Epithelial cell of prostate (primary cell): ENCODE results near the gene C14orf119.

ENCODE experiments used
- DNase-seq: peaks from one replicate; pipeline ENCODE4 v3.0.0-alpha.2; 2011; ENCODE audit warnings: low read depth, low spot score
- H3K27ac ChIP-seq: fragments of 450-650 bp; 2 replicates; pipeline ENCODE4 v1.5.1; 2017; ENCODE audit warnings: mild to moderate bottlenecking

C14orf119 gene

GRCh38 chr14:23142826-23143225, 47.5 kb downstream of the C14orf119 start:
- no peak overlapping the region for H3K27ac ChIP-seq
- DNase-seq = no peak

GRCh38 chr14:23143911-23144310, 48.6 kb downstream of the C14orf119 start:
- DNase-seq = no peak
- H3K27ac ChIP-seq = no peak overlapping the region

GRCh38 chr14:23145794-23146350, 50.6 kb downstream of the C14orf119 start:
- no peak for DNase-seq
- peak overlapping the region; percentile 0 for H3K27ac ChIP-seq

- no peak overlapping the region for H3K27ac ChIP-seq
- no peak for DNase-seq
Observed at GRCh38 chr14:23146351-23146910, 51.1 kb downstream of the C14orf119 start.

GRCh38 chr14:23146980-23147379, 51.7 kb downstream of the C14orf119 start:
- no peak overlapping the region for H3K27ac ChIP-seq
- no peak for DNase-seq

- no peak for DNase-seq
- no peak overlapping the region for H3K27ac ChIP-seq
Observed at GRCh38 chr14:23147676-23148075, 52.4 kb downstream of the C14orf119 start.

GRCh38 chr14:23148591-23149249, 53.4 kb downstream of the C14orf119 start:
- no peak for DNase-seq
- no peak overlapping the region for H3K27ac ChIP-seq

GRCh38 chr14:23149745-23150144, 54.4 kb downstream of the C14orf119 start:
- no peak for DNase-seq

More at GRCh38 chr14:23149745-23150144, 54.4 kb downstream of the C14orf119 start:
- peak overlapping the region; percentile 39 for H3K27ac ChIP-seq
